Liver (tissue), 9 donors: ENCODE measurements around the gene TFB2M. TPM values are rescaled to one million over a fixed set of nuclear protein-coding genes. Genes with fewer than 3 reads are reported as not detected.

Experiments
- DNase-seq: peaks from one replicate; pipeline ENCODE4 v3.0.0-alpha.2; 2017; ENCODE audit warnings: low spot score
- H3K27ac ChIP-seq, 2 donors: one replicate each; pipeline ENCODE4 v1.7.0; 2013; ENCODE audit warnings: inconsistent platforms in 2 of 2, low read length in 2 of 2, control low read depth in 1 of 2, low read depth in 1 of 2, mild to moderate bottlenecking in 1 of 2
- H3K27me3 ChIP-seq, 4 donors: one replicate each; pipeline versions ENCODE4 v1.6.1 to v1.7.0; 2013; ENCODE audit warnings: low read length in 3 of 4, inconsistent platforms in 1 of 4, mild to moderate bottlenecking in 1 of 4, moderate library complexity in 1 of 4; ENCODE audit not compliant: control insufficient read depth in 4 of 4, insufficient read depth in 4 of 4
- H3K36me3 ChIP-seq, 4 donors: one replicate each; pipeline versions ENCODE4 v1.6.1 to v1.7.0; 2013; ENCODE audit warnings: low read length in 3 of 4, mild to moderate bottlenecking in 3 of 4, low read depth in 1 of 4, moderate library complexity in 1 of 4; ENCODE audit not compliant: control insufficient read depth in 4 of 4, insufficient read depth in 3 of 4
- H3K4me1 ChIP-seq, 4 donors: one replicate each; pipeline versions ENCODE4 v1.6.1 to v1.7.0; 2013; ENCODE audit warnings: low read length in 3 of 4, mild to moderate bottlenecking in 3 of 4, moderate library complexity in 1 of 4; ENCODE audit not compliant: control insufficient read depth in 4 of 4, insufficient read depth in 4 of 4
- H3K4me3 ChIP-seq, 3 donors: one replicate each; pipeline versions ENCODE4 v1.6.1 to v1.7.0; 2013; ENCODE audit warnings: low read length in 3 of 3, control low read depth in 1 of 3, low read depth in 1 of 3, mild to moderate bottlenecking in 1 of 3
- H3K9ac ChIP-seq, 2 donors: one replicate each; pipeline ENCODE4 v1.7.0; 2013; ENCODE audit warnings: low read length in 2 of 2, mild to moderate bottlenecking in 2 of 2, moderate library complexity in 2 of 2, control low read depth in 1 of 2, low read depth in 1 of 2
- H3K9me3 ChIP-seq, 4 donors: one replicate each; pipeline versions ENCODE4 v1.6.1 to v1.7.0; 2013; ENCODE audit warnings: low read length in 3 of 4; ENCODE audit not compliant: control insufficient read depth in 4 of 4
- ATF3 ChIP-seq: IDR thresholded peaks from 2 replicates; pipeline ENCODE4 v1.6.1; 2016; ENCODE audit warnings: antibody characterized with exemption
- CTCF ChIP-seq: fragments of 150-350 bp; IDR thresholded peaks from 2 replicates; pipeline ENCODE4 v1.5.1; 2017; ENCODE audit warnings: improper control_type of control experiment, low read depth, low read length; ENCODE audit not compliant: missing input control
- EGR1 ChIP-seq, 2 donors: IDR thresholded peaks; 2 replicates each; pipeline ENCODE4 v1.6.1; 2016 to 2018; ENCODE audit warnings: antibody characterized with exemption in 2 of 2, low read depth in 2 of 2
- FOXA1 ChIP-seq: IDR thresholded peaks from 2 replicates; pipeline ENCODE4 v1.6.1; 2016; ENCODE audit warnings: antibody characterized with exemption
- FOXA2 ChIP-seq: IDR thresholded peaks from 2 replicates; pipeline ENCODE4 v1.6.1; 2016; ENCODE audit warnings: antibody characterized with exemption
- GABPA ChIP-seq, 2 donors: IDR thresholded peaks in 1 of 2; conservative IDR thresholded peaks in 1 of 2; 2 replicates each; pipeline ENCODE4 v1.6.1; 2016; ENCODE audit warnings: antibody characterized with exemption in 2 of 2, mild to moderate bottlenecking in 1 of 2, moderate library complexity in 1 of 2
- HNF4A ChIP-seq, 2 donors: conservative IDR thresholded peaks; 2 replicates each; pipeline ENCODE4 v1.6.1; 2016; ENCODE audit warnings: antibody characterized with exemption in 2 of 2, mild to moderate bottlenecking in 2 of 2
- HNF4G ChIP-seq: IDR thresholded peaks from 2 replicates; pipeline ENCODE4 v1.6.1; 2016; ENCODE audit warnings: antibody characterized with exemption
- JUND ChIP-seq, 2 donors: IDR thresholded peaks; 2 replicates each; pipeline ENCODE4 v1.6.1; 2016; ENCODE audit warnings: antibody characterized with exemption in 2 of 2
- MAX ChIP-seq: IDR thresholded peaks from 2 replicates; pipeline ENCODE4 v1.6.1; 2016; ENCODE audit warnings: antibody characterized with exemption
- NR2F2 ChIP-seq: IDR thresholded peaks from 2 replicates; pipeline ENCODE4 v1.6.1; 2016; ENCODE audit warnings: antibody characterized with exemption
- RAD21 ChIP-seq, 2 donors: IDR thresholded peaks; 2 replicates each; pipeline ENCODE4 v1.6.1; 2016; ENCODE audit warnings: antibody characterized with exemption in 2 of 2, mild to moderate bottlenecking in 2 of 2
- REST ChIP-seq: IDR thresholded peaks from 2 replicates; pipeline ENCODE4 v1.6.1; 2016; ENCODE audit warnings: antibody characterized with exemption, mild to moderate bottlenecking
- RXRA ChIP-seq, 2 donors: IDR thresholded peaks; 2 replicates each; pipeline ENCODE4 v1.6.1; 2017 to 2018; ENCODE audit warnings: antibody characterized with exemption in 2 of 2, mild to moderate bottlenecking in 1 of 2
- SP1 ChIP-seq: IDR thresholded peaks from 2 replicates; pipeline ENCODE4 v1.6.1; 2018; ENCODE audit warnings: antibody characterized with exemption, mild to moderate bottlenecking
- TAF1 ChIP-seq: conservative IDR thresholded peaks from 2 replicates; pipeline ENCODE4 v1.6.1; 2016; ENCODE audit warnings: antibody characterized with exemption, mild to moderate bottlenecking
- YY1 ChIP-seq: IDR thresholded peaks from 2 replicates; pipeline ENCODE4 v1.6.1; 2016; ENCODE audit warnings: antibody characterized with exemption, mild to moderate bottlenecking
- ZBTB33 ChIP-seq: IDR thresholded peaks from 2 replicates; pipeline ENCODE4 v1.6.1; 2016; ENCODE audit warnings: antibody characterized with exemption
- WGBS: extraction: QIAGEN DNeasy Blood & Tissue Kit; methylation state at CpG from one replicate; pipeline ENCODE4 v1.1.7; 2013; 5-methylcytosine and 5-hydroxymethylcytosine counted together
- polyA plus RNA-seq, 2 donors: library from polyadenylated mRNA; stranded (reverse) in 1 of 2; unstranded in 1 of 2; fragments of 200-250 nt in 1 of 2; fragments of >200 nt in 1 of 2; fragmentation: Nextera tagmentation in 1 of 2; extraction: Ambion mirVana in 1 of 2; gene quantifications; one replicate each; pipeline versions ENCODE4 v1.2.1 to v1.2.3, GENCODE V29; 2013 to 2015
- total RNA-seq, 2 donors: library from RNA; depleted of rRNA; stranded (reverse); fragments of >200 nt; gene quantifications; one replicate each; pipeline ENCODE4 v1.2.3, GENCODE V29; 2014
- donor health status: healthy.
- donor health status: healthy.
- donor health status: healthy.
- donor health status: healthy.
- donor health status: healthy.

TFB2M gene
- total and polyA plus RNA-seq, 4 donors, result 15.0 to 26.4 (median 23.5) TPM

GRCh38 chr1:246526915-246527314 is 39.1 kb downstream of the TFB2M start:
- Histone ChIP-seq H3K9me3 (peaks cover 0 to 10% (median 5%) of the 10 kb centered on the region in 4 donors), H3K36me3 (no peaks in the 10 kb centered on the region), H3K9ac (no peak overlapping the region), H3K27me3 (no peaks in the 10 kb centered on the region), H3K4me1 (no peaks in the 10 kb centered on the region), H3K4me3 (no peak overlapping the region), H3K27ac (no peak overlapping the region)
- no peak for DNase-seq
- TF ChIP-seq MAX (no peak), GABPA (IDR thresholded peaks at IDR 0.05 in 1 of 2, conservative IDR thresholded peaks at IDR 0.05 in 1 of 2) (no peak), SP1 (no peak), YY1 (no peak), RAD21 (IDR thresholded peaks at IDR 0.05) (no peak), NR2F2 (no peak), CTCF (no peak), FOXA1 (no peak), EGR1 (IDR thresholded peaks at IDR 0.05; ENCODE audit: low read depth in 2 of 2) (no peak), REST (no peak), HNF4A (conservative IDR thresholded peaks at IDR 0.05) (no peak), ATF3 (no peak), TAF1 (no peak), RXRA (IDR thresholded peaks at IDR 0.05) (no peak), HNF4G (no peak), ZBTB33 (no peak), FOXA2 (no peak), JUND (IDR thresholded peaks at IDR 0.05) (no peak)
- 84% methylated on average over 7 of the region's 7 CpGs for WGBS
